ENCODE measurements around the gene KRT86.

KRT86 gene

DNA sequence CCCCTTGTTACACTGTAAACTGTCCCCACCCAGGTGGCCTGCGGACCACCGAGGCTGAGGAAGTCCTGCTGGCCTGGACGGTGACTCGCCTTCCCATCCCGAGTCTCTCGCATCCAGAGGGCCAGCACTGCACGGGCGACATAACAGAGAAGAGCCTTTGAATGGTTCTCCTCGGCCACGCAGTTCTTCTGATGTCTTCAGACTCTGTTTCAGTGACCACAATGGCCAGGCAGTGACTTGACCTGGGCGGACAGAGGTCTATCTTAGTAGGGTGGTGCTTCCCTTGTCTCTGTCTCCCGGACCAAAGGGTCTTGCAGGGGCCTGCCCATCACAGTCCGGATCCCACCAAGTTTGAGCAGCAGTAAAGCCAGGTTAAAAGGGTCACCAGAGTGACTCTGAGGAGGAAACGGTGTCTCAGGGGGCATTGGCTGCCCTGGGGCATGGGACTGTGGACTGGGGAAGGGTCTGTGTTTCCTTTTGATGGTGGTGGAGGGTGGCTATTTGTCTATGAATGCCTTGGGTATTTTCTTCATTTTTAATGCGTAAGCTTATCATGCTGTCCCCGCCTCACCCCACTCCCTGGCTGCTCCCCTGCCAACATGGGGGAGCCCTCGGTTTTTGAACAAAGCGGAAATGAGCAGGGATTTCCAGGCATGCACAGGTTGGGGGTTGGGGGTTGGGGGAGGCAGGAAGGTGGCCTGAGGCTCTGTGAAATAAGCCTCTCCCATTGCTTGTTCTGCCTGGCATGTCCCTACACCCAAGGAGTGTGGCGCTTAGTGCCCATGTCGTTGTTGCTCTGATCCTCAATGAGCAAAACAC, 82.5 kb downstream of the KRT86 start:
- H3K27me3 ChIP-seq (ENCODE audit: control insufficient read depth, insufficient read depth, low read length) = 0 out of 2 replicates have a peak, but pooled peaks cover 3% of the 10 kb centered on the region

More for the DNA sequence above, 82.5 kb downstream of the KRT86 start:
- no peak overlapping the region for H3K4me3 ChIP-seq (ENCODE audit: low read depth, low read length)
- H3K36me3 ChIP-seq (ENCODE audit: control insufficient read depth, insufficient read depth, low read length) = no peaks in the 10 kb centered on the region
- no peaks in the 10 kb centered on the region for H3K9me3 ChIP-seq (ENCODE audit: control insufficient read depth, insufficient read depth, low read depth, low read length)
- H3K27ac ChIP-seq (ENCODE audit: low read depth, low read length) = no peak overlapping the region
- H3K9ac ChIP-seq (ENCODE audit: low read length) = no peak overlapping the region
- H3K4me1 ChIP-seq (ENCODE audit: control insufficient read depth, insufficient read depth, low read length) = no peaks in the 10 kb centered on the region
